CD4-positive, alpha-beta memory T cell (primary cell): ENCODE measurements around the gene DISP2. TPM values are rescaled to one million over a fixed set of nuclear protein-coding genes. Genes with fewer than 3 reads are reported as not detected.

Experiments
- CTCF ChIA-PET: fragments of 350-600 bp; sonication (Branson Sonifier 250); formaldehyde crosslinking; loops from one replicate; lab custom pipeline; 2021; ENCODE audit warnings: inconsistent platforms; ENCODE audit not compliant: partially characterized antibody; lab: Charles Lee
- POLR2A ChIA-PET: fragments of 350-600 bp; sonication (Branson Sonifier 250); formaldehyde crosslinking; loops from one replicate; lab custom pipeline; 2021; ENCODE audit not compliant: partially characterized antibody; lab: Charles Lee
- DNase-seq, 5 donors: peaks; one replicate each; pipeline versions ENCODE4 v3.0.0 to v3.0.0-alpha.2; 2020 to 2022; ENCODE audit warnings: mixed read lengths in 1 of 5
- H3K27ac ChIP-seq: one replicate; pipeline ENCODE4 v1.7.0; 2013; ENCODE audit warnings: low read depth, low read length
- H3K27me3 ChIP-seq: 2 replicates; pipeline ENCODE4 v1.7.0; 2013; ENCODE audit warnings: mild to moderate bottlenecking, low read length, moderate library complexity; ENCODE audit not compliant: insufficient read depth
- H3K36me3 ChIP-seq: 2 replicates; pipeline ENCODE4 v1.7.0; 2013; ENCODE audit warnings: mild to moderate bottlenecking, low read length, moderate library complexity; ENCODE audit not compliant: insufficient read depth
- H3K4me1 ChIP-seq: 2 replicates; pipeline ENCODE4 v1.7.0; 2013; ENCODE audit warnings: mild to moderate bottlenecking, low read length, moderate library complexity; ENCODE audit not compliant: insufficient read depth
- H3K4me3 ChIP-seq, 2 donors: one replicate each; pipeline ENCODE4 v1.7.0; 2013; ENCODE audit warnings: low read length in 2 of 2, mild to moderate bottlenecking in 1 of 2
- H3K9me3 ChIP-seq, 2 donors: one replicate each; pipeline ENCODE4 v1.7.0; 2013; ENCODE audit warnings: low read length in 2 of 2, control low read depth in 1 of 2; ENCODE audit not compliant: control insufficient read depth in 1 of 2
- H3K27ac Mint-ChIP-seq, 7 donors: one replicate each; pipeline ENCODE4 v1.8.0; 2020 to 2021; ENCODE audit warnings: mixed read lengths in 7 of 7, mild to moderate bottlenecking in 6 of 7, inconsistent platforms in 3 of 7, moderate library complexity in 3 of 7
- H3K27me3 Mint-ChIP-seq, 2 donors: one replicate each; pipeline ENCODE4 v1.8.0; 2020 to 2021; ENCODE audit warnings: mixed read lengths in 2 of 2
- H3K36me3 Mint-ChIP-seq, 2 donors: one replicate each; pipeline ENCODE4 v1.8.0; 2020 to 2021; ENCODE audit warnings: mixed read lengths in 2 of 2, inconsistent platforms in 1 of 2, mild to moderate bottlenecking in 1 of 2
- H3K4me1 Mint-ChIP-seq, 4 donors: one replicate each; pipeline ENCODE4 v1.8.0; 2020 to 2021; ENCODE audit warnings: mixed read lengths in 4 of 4, mild to moderate bottlenecking in 1 of 4
- H3K4me3 Mint-ChIP-seq, 8 donors: one replicate each; pipeline ENCODE4 v1.8.0; 2020 to 2021; ENCODE audit warnings: mixed read lengths in 8 of 8, mild to moderate bottlenecking in 7 of 8, moderate library complexity in 6 of 8, inconsistent platforms in 3 of 8
- H3K9me3 Mint-ChIP-seq, 8 donors: one replicate each; pipeline ENCODE4 v1.8.0; 2020 to 2021; ENCODE audit warnings: mixed read lengths in 8 of 8, mild to moderate bottlenecking in 5 of 8, inconsistent platforms in 3 of 8, moderate library complexity in 1 of 8
- intact Hi-C: fragments of 100-400 bp; cut with micrococcal nuclease; formaldehyde crosslinking; loops from one replicate; pipeline ENCODE4 v1.15.1; 2023
- polyA plus RNA-seq, 2 donors: library from polyadenylated mRNA; unstranded; fragments of 300-500 nt; fragmentation: Illumina TruSeq; gene quantifications; one replicate each; pipeline ENCODE4 v1.2.3, GENCODE V29; 2021
- total RNA-seq, 2 experiments: library from RNA; stranded (reverse); gene quantifications; one replicate each; pipeline ENCODE4 v1.2.3, GENCODE V29; 2021

Gene DISP2, protein sequence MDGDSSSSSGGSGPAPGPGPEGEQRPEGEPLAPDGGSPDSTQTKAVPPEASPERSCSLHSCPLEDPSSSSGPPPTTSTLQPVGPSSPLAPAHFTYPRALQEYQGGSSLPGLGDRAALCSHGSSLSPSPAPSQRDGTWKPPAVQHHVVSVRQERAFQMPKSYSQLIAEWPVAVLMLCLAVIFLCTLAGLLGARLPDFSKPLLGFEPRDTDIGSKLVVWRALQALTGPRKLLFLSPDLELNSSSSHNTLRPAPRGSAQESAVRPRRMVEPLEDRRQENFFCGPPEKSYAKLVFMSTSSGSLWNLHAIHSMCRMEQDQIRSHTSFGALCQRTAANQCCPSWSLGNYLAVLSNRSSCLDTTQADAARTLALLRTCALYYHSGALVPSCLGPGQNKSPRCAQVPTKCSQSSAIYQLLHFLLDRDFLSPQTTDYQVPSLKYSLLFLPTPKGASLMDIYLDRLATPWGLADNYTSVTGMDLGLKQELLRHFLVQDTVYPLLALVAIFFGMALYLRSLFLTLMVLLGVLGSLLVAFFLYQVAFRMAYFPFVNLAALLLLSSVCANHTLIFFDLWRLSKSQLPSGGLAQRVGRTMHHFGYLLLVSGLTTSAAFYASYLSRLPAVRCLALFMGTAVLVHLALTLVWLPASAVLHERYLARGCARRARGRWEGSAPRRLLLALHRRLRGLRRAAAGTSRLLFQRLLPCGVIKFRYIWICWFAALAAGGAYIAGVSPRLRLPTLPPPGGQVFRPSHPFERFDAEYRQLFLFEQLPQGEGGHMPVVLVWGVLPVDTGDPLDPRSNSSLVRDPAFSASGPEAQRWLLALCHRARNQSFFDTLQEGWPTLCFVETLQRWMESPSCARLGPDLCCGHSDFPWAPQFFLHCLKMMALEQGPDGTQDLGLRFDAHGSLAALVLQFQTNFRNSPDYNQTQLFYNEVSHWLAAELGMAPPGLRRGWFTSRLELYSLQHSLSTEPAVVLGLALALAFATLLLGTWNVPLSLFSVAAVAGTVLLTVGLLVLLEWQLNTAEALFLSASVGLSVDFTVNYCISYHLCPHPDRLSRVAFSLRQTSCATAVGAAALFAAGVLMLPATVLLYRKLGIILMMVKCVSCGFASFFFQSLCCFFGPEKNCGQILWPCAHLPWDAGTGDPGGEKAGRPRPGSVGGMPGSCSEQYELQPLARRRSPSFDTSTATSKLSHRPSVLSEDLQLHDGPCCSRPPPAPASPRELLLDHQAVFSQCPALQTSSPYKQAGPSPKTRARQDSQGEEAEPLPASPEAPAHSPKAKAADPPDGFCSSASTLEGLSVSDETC (N-terminal part only)
- total RNA-seq = under 1 TPM; 0.03 to 0.23 TPM
- polyA plus RNA-seq = under 1 TPM in 1 of 2 donors, not detected in 1; 0.05 TPM

DNA sequence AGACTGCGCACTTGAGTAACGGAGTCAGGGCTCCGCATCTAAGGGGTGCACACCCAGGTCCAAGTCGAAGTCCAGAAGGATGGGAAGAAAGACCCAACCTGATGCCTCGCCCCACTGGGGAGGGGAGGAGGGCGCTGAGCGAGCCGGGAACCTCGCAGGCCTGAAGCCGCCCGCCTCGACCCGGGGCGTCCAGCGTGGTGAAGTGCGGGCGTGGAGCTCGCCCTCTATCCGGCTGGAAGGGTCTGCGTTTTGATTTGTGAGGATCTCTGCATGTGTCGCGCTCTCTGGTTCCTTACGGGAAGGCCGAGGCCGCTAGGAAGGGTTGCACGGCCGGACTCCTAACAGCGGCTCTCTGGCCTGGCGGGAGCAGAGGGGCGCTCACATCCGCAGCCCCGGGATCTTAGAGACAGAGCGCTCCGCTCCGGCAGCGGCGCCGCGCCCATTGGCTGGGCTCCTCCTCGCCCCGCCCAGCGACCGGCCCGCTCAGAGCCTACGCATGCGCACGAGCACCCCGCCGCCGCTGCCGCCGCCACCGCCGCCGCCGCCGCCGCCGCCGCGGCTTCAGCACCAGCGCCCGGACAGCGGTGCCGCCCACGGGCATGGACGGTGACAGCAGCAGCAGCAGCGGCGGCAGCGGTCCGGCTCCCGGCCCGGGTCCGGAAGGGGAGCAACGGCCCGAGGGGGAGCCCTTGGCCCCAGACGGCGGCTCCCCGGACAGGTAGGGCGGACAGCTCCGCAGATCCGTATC is at the start of gene DISP2:
Gene DISP2 (plus strand): TSS at position 497 of the 748 bp plus-strand sequence. CDS start 103 bp downstream, at position 600.
- Histone ChIP-seq H3K27me3 (no peaks in the 10 kb centered on the region), H3K4me1 (peaks cover 13% of the 10 kb centered on the region), H3K4me3 (peak within 1 kb of the TSS; percentile 29 to 58), H3K9me3 (no peaks in the 10 kb centered on the region), H3K27ac (no peak within 1 kb of the TSS), H3K36me3 (no peaks in the 10 kb centered on the region)
- Mint-ChIP-seq H3K4me3 (peak within 1 kb of the TSS; percentile 80 to 87 (median 83)), H3K36me3 (peaks cover 0 to 4% of the 10 kb centered on the region in 2 donors), H3K9me3 (peaks cover 0 to 2% (median 0%) of the 10 kb centered on the region in 8 donors), H3K27ac (peak within 1 kb of the TSS in 2 of 7 donors; percentile 68 to 82), H3K4me1 (peaks cover 5 to 21% (median 7%) of the 10 kb centered on the region in 4 donors), H3K27me3 (peaks cover 0 to 4% of the 10 kb centered on the region in 2 donors)
- peak; percentile 85 to 96 (median 90) for DNase-seq
- intact Hi-C loops = loop anchor here (1.0 kb wide), 2 partner anchors 10 to 24 kb away; partner anchors contain the start of gene KNSTRN
- CTCF ChIA-PET = interaction anchor here (1.0 to 3.9 kb wide), 5 partner anchors 10 to 64 kb away, joined by 3 to 16 read pairs (median 6); partner anchors contain the start of gene CCDC9B
- POLR2A ChIA-PET = interaction anchor here (0.9 to 1.5 kb wide), 7 partner anchors 9 to 83 kb away, joined by 3 to 5 read pairs (median 4); partner anchors contain the start of genes BAHD1, INAFM2 and IVD

DNA sequence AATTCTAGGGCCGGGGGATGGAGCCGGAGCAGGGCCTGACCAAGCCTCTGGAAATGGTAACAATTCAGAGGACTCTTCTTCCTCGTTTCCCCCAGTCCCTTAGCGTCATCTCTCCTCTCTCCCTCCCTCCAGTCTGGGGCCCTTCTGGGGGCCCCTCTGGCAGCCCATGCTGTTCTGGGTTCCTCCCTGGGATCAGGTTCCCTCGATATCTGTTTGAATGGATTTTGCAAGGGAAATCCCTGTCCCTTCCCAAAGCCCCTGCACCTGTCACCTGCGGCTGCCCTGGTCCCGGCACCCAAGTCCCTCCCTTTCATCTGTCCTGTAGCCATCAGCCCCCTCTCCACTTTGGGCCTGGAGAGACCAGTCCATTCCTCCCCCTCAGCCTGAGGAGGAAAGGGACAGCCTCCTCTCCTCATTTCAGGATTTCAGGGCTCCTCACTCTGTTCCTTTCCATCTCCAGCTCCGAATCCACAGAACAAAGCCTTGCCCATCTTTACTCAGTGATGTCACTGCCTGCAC is 48.6 kb upstream of the DISP2 start:
- no peaks in the 10 kb centered on the region for H3K9me3 ChIP-seq
- peak overlapping the region in 1 of 2 donors; percentile 98 for H3K4me3 ChIP-seq
- ChIA-PET POLR2A (interaction anchor here (0.7 to 6.8 kb wide), 16 partner anchors 10 to 1351 kb away, joined by 3 to 90 read pairs (median 12); partner anchors contain the start of genes ANKRD63, BMF, FSIP1 and INAFM2), CTCF (interaction anchor here (0.7 to 23.8 kb wide), 18 partner anchors 10 to 422 kb away, joined by 3 to 634 read pairs (median 6); partner anchors contain the start of genes ANKRD63, BMF, CCDC9B and INAFM2)
- intact Hi-C loops = no loop called here
- Mint-ChIP-seq H3K27ac (peak overlapping the region; percentile 72 to 96 (median 96)), H3K27me3 (no peaks in the 10 kb centered on the region), H3K4me3 (peak overlapping the region; percentile 94 to 98 (median 96)), H3K4me1 (peaks cover 29 to 68% (median 44%) of the 10 kb centered on the region in 4 donors), H3K9me3 (no peaks in the 10 kb centered on the region), H3K36me3 (peaks cover 0 to 13% of the 10 kb centered on the region in 2 donors)
- DNase-seq = no peak
- H3K4me1 ChIP-seq = peaks cover 50% of the 10 kb centered on the region
- H3K36me3 ChIP-seq = no peaks in the 10 kb centered on the region
- H3K27me3 ChIP-seq = no peaks in the 10 kb centered on the region
- H3K27ac ChIP-seq = peak overlapping the region; percentile 79

DNA sequence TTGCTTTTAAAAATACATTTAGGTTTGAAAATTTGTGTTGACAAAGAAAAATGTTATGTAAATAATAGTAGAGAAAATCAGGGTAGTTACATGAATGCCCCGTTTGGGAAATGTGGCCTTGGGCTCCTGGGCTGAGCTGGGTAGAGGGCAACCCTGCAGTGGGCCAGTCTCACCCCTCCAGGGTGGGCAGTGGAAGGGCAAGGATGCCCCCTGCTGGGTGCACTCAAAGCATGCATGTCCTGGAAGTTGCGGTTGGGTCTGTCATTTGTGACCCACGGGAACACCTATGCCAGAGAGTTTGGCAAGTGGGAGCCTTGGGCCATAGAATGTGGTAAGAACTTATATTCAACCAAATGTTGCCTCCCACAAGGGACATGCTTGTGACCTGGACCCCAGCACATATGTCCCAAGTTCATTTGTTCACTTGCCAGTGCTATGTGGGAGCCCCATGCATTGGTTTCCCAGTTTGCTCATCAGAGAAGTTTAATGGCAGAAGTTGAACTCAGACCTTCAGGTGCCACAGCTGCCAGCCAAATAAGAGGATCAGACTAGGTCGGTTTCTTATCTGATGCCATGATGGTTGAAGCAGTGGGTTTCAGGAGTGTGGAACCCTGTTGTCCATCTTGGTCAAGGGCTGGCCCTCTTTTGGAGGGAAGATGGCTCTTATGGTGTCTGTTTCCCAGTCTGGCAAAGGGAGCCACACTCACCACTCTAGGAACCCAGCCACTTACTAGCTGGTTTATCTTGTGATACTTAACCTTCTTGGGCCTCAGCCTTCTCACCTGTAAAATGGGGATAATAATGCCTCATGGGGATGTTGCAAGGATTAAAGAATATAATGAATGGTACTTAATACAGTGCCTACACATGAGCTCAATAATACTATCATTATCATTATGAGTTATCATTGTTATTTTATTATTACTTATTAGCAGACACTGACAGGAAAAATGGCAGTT is 47.7 kb upstream of the DISP2 start:
- intact Hi-C loops = loop anchor here (1.0 kb wide), 1 partner anchor 31 kb away; no protein-coding TSS in a partner anchor
- H3K27ac Mint-ChIP-seq = peak overlapping the region; percentile 72 to 96 (median 88)
- peaks cover 0 to 12% of the 10 kb centered on the region in 2 donors for H3K36me3 Mint-ChIP-seq
- Histone ChIP-seq H3K27ac (no peak overlapping the region), H3K27me3 (no peaks in the 10 kb centered on the region), H3K9me3 (no peaks in the 10 kb centered on the region), H3K4me1 (peaks cover 42% of the 10 kb centered on the region), H3K36me3 (no peaks in the 10 kb centered on the region), H3K4me3 (no peak overlapping the region)
- peak overlapping the region; percentile 67 to 97 (median 96) for H3K4me3 Mint-ChIP-seq
- CTCF ChIA-PET = interaction anchor here (0.7 to 23.8 kb wide), 15 partner anchors 11 to 468 kb away, joined by 3 to 634 read pairs (median 7); partner anchors contain the start of genes ANKRD63, CCDC9B and INAFM2
- H3K4me1 Mint-ChIP-seq = peaks cover 24 to 59% (median 36%) of the 10 kb centered on the region in 4 donors
- DNase-seq = peak in 4 of 5 donors; percentile 47 to 56 (median 54)
- no peaks in the 10 kb centered on the region for H3K27me3 Mint-ChIP-seq
- POLR2A ChIA-PET = interaction anchor here (1.3 to 6.8 kb wide), 9 partner anchors 9 to 262 kb away, joined by 3 to 90 read pairs (median 31); partner anchors contain the start of genes ANKRD63, BMF and INAFM2
- H3K9me3 Mint-ChIP-seq = no peaks in the 10 kb centered on the region

DNA sequence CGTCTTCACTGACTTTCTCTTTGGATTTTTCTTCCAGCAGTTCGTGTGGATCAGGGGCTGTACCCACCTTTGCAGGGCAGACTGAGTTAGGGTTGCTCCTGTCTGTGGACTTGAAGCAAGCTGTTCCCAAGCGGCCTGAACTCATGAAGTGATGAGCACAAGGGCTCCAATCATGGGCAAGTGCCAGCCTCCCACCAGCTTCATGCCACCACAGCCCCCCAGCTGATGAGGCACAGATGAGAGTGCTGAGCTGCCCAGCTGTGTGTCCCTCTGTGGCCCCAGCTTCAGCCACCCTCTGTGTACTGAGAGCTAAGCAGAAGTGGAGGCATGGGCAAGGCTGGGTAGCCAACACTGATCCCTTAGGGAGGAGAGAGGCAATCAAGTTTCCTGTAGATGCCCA is 47.0 kb upstream of the DISP2 start:
- ChIA-PET CTCF (interaction anchor here (1.1 to 23.8 kb wide), 9 partner anchors 10 to 468 kb away, joined by 3 to 634 read pairs (median 57); partner anchors contain the start of genes ANKRD63, CCDC9B and INAFM2), POLR2A (interaction anchor here (1.4 to 6.8 kb wide), 4 partner anchors 12 to 32 kb away, joined by 4 to 67 read pairs (median 36); partner anchors contain the start of gene ANKRD63)
- Histone ChIP-seq H3K4me3 (no peak overlapping the region), H3K27me3 (no peaks in the 10 kb centered on the region), H3K4me1 (peaks cover 34% of the 10 kb centered on the region), H3K9me3 (no peaks in the 10 kb centered on the region), H3K27ac (no peak overlapping the region), H3K36me3 (no peaks in the 10 kb centered on the region)
- Mint-ChIP-seq H3K36me3 (peaks cover 0 to 12% of the 10 kb centered on the region in 2 donors), H3K4me3 (peak overlapping the region in 1 of 8 donors; percentile 47), H3K4me1 (peaks cover 24 to 52% (median 33%) of the 10 kb centered on the region in 4 donors), H3K9me3 (no peaks in the 10 kb centered on the region), H3K27me3 (no peaks in the 10 kb centered on the region), H3K27ac (peak overlapping the region in 4 of 7 donors; percentile 8 to 77 (median 62))
- DNase-seq = no peak
- intact Hi-C loops = loop anchor here (1.0 kb wide), 1 partner anchor 32 kb away; no protein-coding TSS in a partner anchor
